Measurements from ENCODE around the gene LINC01488.

The LINC01488 gene

DNA sequence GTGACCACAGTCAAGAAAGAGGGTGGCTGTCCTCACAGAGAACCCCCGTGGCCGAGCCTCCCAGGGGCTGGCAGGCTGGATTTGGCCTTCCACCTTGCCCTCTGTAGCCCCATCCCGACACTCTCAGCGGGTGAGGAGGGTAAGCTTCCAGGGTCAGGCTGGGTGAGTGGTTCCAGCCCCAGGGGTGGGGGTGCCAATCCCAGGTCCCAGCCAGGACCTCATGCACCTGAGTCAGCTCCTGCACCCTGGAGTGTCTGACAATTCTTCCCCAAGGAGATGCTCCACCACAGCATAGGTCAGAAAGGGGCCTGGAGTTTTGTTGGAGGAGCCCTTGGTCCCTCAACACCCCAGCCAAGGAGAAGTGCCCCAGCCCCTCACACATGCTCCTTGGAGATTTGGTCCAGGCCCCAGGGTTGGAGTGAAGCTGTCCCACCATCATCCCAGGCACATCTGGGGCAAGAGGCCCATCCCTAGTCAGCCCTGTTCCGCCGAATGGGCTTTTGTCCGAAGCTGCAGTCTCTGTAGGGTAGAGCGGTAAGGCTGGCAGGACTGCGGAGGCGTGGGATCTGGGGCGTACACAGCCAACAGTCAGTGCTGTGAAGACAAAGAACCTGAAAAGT lies 8.4 kb downstream of the LINC01488 start:
- H3K36me3 ChIP-seq (ENCODE audit: control insufficient read depth, insufficient read depth, low read length) = no peaks in the 10 kb centered on the region
- no peak overlapping the region for H3K4me3 ChIP-seq (ENCODE audit: low read depth, low read length)
- no peaks in the 10 kb centered on the region; the same call in 1 of the 2 replicates for H3K4me1 ChIP-seq (ENCODE audit: control insufficient read depth, insufficient read depth, low read length)
- no peaks in the 10 kb centered on the region for H3K9me3 ChIP-seq (ENCODE audit: control insufficient read depth, insufficient read depth, low read length)
- H3K27ac ChIP-seq (ENCODE audit: low read depth, low read length) = no peak overlapping the region
- H3K9ac ChIP-seq (ENCODE audit: low read depth, low read length) = no peak overlapping the region
- no peaks in the 10 kb centered on the region for H3K27me3 ChIP-seq (ENCODE audit: control insufficient read depth, insufficient read depth, low read length)

DNA sequence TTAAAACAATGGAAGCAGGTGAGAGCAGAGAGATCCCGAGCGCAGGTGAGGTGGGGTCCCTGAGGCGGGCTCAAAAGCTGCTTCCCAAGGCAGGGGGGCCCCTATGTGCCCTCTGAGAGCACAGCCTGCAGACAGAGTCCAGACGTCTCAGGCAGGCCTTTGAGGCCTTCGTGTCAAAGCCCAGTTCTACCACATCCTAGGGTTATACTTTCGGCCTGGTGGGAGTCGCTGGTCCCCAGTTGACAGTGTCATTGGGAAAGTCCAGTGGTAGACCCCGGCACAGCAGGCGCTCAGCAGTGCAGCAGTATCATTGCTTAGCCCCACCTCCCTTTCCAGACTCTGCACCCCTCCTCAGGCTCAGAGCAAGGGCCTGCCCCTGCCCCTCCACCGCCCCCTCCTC lies 9.1 kb downstream of the LINC01488 start:
- Histone ChIP-seq H3K9ac (ENCODE audit: low read depth, low read length) (no peak overlapping the region), H3K4me1 (ENCODE audit: control insufficient read depth, insufficient read depth, low read length) (no peaks in the 10 kb centered on the region), H3K36me3 (ENCODE audit: control insufficient read depth, insufficient read depth, low read length) (no peaks in the 10 kb centered on the region), H3K27ac (ENCODE audit: low read depth, low read length) (no peak overlapping the region), H3K9me3 (ENCODE audit: control insufficient read depth, insufficient read depth, low read length) (no peaks in the 10 kb centered on the region), H3K27me3 (ENCODE audit: control insufficient read depth, insufficient read depth, low read length) (no peaks in the 10 kb centered on the region), H3K4me3 (ENCODE audit: low read depth, low read length) (no peak overlapping the region)

DNA sequence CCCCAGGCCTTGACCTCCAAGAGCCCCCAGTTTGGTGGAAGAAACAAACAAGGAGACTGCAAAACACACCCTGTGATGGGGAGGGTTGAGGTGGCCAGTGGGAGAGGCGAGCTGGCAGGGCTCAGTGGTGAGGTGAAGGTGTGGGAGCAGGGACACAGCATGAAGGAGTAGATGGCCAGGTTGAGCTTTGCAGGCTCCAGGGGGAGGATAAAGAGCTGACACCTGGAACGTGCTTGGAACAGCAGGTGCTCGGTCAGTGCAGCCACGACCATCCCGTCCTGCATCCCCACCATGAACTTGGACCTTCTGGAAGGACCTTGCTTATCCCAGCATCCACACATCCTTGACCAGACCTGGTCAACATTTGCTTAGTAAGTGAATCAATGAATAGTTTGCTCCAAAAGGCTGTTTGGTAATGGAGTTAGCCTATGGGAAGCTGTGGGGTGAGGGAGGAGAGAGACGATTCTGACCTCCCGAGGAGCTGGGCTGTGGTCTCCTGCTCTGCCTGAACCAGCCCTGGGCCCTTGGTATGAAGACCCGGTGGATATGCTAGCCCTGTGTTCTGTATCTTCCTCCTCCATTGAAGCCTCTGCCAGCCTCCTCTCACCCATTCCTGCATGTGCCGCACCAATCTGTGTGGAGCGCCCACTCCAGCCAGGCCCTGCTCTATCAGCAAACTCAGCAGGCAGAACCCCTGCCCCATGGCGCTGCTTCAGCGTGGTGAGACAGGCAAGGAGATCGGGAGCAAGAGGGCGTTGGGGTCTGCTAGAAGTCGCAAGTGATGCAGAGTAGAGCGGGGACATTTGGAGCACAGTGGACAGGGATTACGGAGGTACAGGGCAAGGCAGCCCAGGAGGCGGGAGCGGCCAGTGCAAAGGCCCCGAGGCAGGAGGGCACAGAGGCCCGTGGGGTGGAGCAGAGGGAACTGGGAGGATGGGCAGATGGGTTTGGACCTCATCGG lies 9.9 kb downstream of the LINC01488 start:
- Histone ChIP-seq H3K4me1 (ENCODE audit: control insufficient read depth, insufficient read depth, low read length) (no peaks in the 10 kb centered on the region), H3K9me3 (ENCODE audit: control insufficient read depth, insufficient read depth, low read length) (no peaks in the 10 kb centered on the region), H3K27ac (ENCODE audit: low read depth, low read length) (no peak overlapping the region), H3K9ac (ENCODE audit: low read depth, low read length) (no peak overlapping the region), H3K36me3 (ENCODE audit: control insufficient read depth, insufficient read depth, low read length) (no peaks in the 10 kb centered on the region), H3K27me3 (ENCODE audit: control insufficient read depth, insufficient read depth, low read length) (no peaks in the 10 kb centered on the region), H3K4me3 (ENCODE audit: low read depth, low read length) (no peak overlapping the region)

DNA sequence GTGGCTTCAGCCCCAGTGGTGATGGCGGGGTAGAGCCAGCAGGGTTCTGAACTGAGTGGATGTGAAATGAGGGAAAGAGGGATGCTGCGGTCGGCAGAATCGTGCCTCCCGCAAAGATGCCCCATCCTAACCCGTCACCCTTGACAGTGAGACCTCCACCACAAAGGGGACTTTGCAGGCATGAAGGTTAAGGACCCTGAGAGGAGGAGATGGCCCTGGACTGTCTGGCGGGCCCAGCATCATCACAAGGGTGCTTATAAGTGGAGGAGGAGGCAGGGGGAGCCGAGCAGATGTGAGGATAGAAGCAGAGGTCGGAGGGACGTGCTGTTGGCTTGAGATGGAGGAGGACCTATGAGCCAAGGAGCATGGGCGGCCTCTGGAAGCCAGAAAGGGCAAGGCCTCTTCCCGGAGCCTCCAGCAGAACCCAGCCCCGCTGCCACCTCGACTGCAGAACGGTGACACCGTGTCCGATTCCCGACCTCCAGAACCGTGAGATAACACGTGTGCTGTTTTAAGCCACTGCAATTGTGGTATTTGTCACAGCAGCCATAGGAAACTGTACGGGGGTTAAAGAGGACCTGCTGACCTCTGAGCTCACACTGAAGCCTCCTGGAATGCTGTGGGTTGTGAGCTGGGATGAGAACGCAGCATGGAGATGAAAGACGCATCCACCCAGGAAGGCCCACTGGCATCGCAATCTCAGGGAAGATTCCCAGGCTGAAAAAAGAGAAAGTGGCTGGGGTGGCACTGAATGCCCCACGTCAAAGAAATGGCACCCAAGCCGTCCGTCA lies 10.9 kb downstream of the LINC01488 start:
- no peaks in the 10 kb centered on the region for H3K9me3 ChIP-seq (ENCODE audit: control insufficient read depth, insufficient read depth, low read length)
- H3K27me3 ChIP-seq (ENCODE audit: control insufficient read depth, insufficient read depth, low read length) = no peaks in the 10 kb centered on the region
- H3K36me3 ChIP-seq (ENCODE audit: control insufficient read depth, insufficient read depth, low read length) = no peaks in the 10 kb centered on the region
- H3K4me3 ChIP-seq (ENCODE audit: low read depth, low read length) = no peak overlapping the region
- no peaks in the 10 kb centered on the region for H3K4me1 ChIP-seq (ENCODE audit: control insufficient read depth, insufficient read depth, low read length)
- no peak overlapping the region for H3K9ac ChIP-seq (ENCODE audit: low read depth, low read length)
- no peak overlapping the region for H3K27ac ChIP-seq (ENCODE audit: low read depth, low read length)

DNA sequence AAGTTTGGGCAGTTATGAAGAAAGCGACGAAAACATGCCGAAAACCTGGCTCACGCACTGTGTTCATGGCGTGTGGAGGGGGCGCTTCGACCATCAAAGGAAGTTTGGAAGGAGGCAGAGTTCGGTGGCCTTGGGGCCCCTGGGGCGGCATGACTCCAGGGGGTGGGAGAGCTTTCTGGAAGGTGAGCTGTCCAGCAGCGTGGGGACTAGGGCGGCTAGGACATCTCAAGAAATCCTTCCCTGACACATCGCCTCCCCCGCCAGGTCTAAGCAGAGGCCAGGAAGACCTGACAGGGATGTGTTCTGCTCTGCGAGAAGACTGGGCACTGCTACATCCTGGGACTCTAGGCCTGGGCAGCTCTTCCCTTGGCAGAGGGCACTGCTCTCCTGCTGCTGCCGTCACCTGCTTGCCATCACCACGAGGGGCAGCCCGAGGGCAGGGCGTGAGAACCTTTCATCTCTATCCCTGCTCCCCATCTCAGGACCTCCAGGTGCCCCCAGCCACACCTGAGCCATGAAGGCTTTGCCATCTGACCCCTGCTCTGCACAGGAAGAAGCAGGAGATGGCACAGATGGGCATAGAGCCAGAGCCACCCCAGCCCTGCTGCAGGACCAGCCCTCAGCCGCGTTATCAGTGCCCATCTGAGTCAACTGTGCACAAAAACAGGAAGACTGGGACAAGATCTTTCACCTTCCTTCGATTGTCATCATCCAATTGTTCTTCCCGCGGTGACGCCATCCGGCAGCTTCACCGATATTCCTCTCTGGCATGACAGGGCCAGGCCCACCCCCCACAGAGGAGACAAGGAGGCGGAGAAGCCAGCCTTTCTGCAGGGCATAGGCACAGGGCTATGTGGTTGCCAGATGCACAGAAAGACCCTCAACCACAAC lies 12.7 kb downstream of the LINC01488 start:
- H3K9ac ChIP-seq (ENCODE audit: low read depth, low read length) = no peak overlapping the region
- no peaks in the 10 kb centered on the region for H3K36me3 ChIP-seq (ENCODE audit: control insufficient read depth, insufficient read depth, low read length)
- H3K27ac ChIP-seq (ENCODE audit: low read depth, low read length) = no peak overlapping the region
- H3K4me3 ChIP-seq (ENCODE audit: low read depth, low read length) = no peak overlapping the region
- H3K4me1 ChIP-seq (ENCODE audit: control insufficient read depth, insufficient read depth, low read length) = no peaks in the 10 kb centered on the region
- H3K9me3 ChIP-seq (ENCODE audit: control insufficient read depth, insufficient read depth, low read length) = no peaks in the 10 kb centered on the region
- H3K27me3 ChIP-seq (ENCODE audit: control insufficient read depth, insufficient read depth, low read length) = no peaks in the 10 kb centered on the region

DNA sequence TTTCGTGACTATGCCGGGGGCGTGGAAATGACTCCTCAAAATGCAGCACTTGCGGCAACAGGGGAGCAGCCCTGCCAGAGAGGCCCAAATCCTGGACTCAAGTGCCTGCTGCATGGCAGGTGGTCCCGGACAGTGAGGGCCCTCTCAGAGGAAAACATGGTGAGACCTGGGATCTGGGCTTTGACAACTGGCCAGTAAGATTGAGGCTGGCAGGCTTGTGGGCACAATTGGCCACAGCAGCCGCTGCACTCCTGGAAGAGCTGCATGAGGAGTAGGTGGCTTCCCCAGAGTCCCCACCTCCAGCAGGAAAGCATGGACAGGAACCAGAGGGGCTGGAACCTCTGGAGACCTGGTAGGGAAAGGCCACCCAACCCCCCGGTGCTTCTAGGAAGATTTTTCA lies 13.4 kb downstream of the LINC01488 start:
- Histone ChIP-seq H3K4me3 (ENCODE audit: low read depth, low read length) (no peak overlapping the region), H3K4me1 (ENCODE audit: control insufficient read depth, insufficient read depth, low read length) (no peaks in the 10 kb centered on the region), H3K9me3 (ENCODE audit: control insufficient read depth, insufficient read depth, low read length) (no peaks in the 10 kb centered on the region), H3K27ac (ENCODE audit: low read depth, low read length) (no peak overlapping the region), H3K9ac (ENCODE audit: low read depth, low read length) (no peak overlapping the region), H3K36me3 (ENCODE audit: control insufficient read depth, insufficient read depth, low read length) (no peaks in the 10 kb centered on the region), H3K27me3 (ENCODE audit: control insufficient read depth, insufficient read depth, low read length) (no peaks in the 10 kb centered on the region)

DNA sequence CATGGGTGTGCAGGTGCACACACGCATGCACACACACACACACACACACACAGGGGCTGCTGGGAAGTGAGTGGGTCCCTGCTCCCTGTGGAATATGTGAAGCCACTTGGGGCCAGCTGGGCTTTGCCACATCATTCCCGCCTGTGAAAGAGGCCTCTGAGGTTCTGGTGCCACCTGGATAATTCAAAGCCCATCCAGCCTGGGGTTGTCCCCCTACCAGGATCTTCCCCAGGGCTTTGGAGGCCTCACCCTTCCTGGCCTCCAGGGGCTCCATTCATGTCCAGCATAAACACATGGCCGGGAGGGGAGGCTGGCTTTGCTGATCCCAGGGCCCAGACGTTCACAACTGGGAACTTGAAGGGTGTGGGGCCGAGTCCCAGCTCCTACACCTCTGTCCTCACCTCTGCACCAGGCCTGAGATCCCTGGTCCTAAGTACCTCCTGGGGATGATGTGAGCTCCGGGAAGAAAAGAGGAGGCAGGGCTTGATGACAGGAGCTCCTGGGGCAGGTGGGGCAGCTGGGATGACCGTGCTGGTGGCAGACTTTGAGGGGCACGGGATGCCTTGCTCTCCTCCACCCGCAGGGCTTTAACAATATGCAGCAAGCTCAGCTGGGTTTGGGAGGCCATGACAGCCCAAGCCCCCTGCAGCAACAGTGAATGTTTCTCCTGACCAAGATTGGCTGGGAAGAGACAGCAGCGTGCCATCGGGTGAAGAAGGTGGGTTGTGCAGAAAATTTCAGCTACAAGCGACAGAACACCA lies 14.2 kb downstream of the LINC01488 start:
- Histone ChIP-seq H3K9ac (ENCODE audit: low read depth, low read length) (no peak overlapping the region), H3K9me3 (ENCODE audit: control insufficient read depth, insufficient read depth, low read length) (no peaks in the 10 kb centered on the region), H3K36me3 (ENCODE audit: control insufficient read depth, insufficient read depth, low read length) (no peaks in the 10 kb centered on the region), H3K4me3 (ENCODE audit: low read depth, low read length) (no peak overlapping the region), H3K27ac (ENCODE audit: low read depth, low read length) (no peak overlapping the region), H3K4me1 (ENCODE audit: control insufficient read depth, insufficient read depth, low read length) (no peaks in the 10 kb centered on the region), H3K27me3 (ENCODE audit: control insufficient read depth, insufficient read depth, low read length) (no peaks in the 10 kb centered on the region)

DNA sequence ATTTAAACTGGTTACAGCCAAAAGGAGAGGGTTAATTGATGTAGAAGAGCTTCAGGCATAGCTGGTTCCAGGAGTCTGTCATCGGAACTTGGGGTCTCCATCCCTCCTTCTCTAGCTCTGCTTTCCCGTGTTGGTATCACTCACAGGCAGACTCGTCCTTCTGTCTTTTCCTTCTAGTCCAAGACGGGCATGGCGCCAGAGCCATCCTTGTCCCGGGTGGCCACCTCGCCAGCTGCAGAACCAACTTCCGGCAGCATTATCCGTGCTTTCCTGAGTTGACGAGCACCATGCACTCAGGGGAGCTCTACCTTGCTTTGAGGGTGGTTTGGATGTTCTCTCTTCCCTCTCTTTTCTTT lies 14.7 kb downstream of the LINC01488 start:
- no peak overlapping the region for H3K4me3 ChIP-seq (ENCODE audit: low read depth, low read length)
- no peaks in the 10 kb centered on the region for H3K27me3 ChIP-seq (ENCODE audit: control insufficient read depth, insufficient read depth, low read length)
- no peak overlapping the region for H3K27ac ChIP-seq (ENCODE audit: low read depth, low read length)
- H3K4me1 ChIP-seq (ENCODE audit: control insufficient read depth, insufficient read depth, low read length) = no peaks in the 10 kb centered on the region
- no peak overlapping the region for H3K9ac ChIP-seq (ENCODE audit: low read depth, low read length)
- no peaks in the 10 kb centered on the region for H3K36me3 ChIP-seq (ENCODE audit: control insufficient read depth, insufficient read depth, low read length)
- H3K9me3 ChIP-seq (ENCODE audit: control insufficient read depth, insufficient read depth, low read length) = no peaks in the 10 kb centered on the region

DNA sequence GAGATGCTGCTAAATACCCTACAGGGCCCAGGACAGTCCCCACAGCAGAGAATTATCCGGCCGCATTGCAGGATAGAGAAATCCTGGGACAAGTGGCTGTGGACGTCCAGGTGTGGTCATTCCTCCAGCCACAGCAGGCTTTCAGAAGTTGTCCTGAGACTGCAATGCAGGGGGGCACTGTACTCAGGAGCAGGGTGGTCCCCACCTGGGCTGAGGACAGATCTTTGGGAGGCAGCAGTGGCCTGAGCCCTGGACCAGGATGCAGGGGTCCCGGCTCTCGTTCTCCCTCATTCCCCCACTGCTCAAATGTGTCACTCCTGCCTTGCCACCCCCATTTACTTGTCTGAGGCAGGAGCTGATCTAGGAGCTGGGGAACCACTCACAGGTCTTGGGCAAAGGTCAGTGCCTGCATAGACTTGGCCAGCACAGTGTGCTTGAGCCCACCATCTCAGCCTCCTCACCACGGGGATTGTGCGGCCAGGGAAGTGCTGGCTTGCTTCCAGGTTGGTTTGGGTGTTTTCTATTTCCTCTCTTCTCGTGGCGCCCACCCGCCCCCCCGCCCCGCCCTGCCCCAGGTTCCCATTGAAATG lies 15.3 kb downstream of the LINC01488 start:
- Histone ChIP-seq H3K27me3 (ENCODE audit: control insufficient read depth, insufficient read depth, low read length) (no peaks in the 10 kb centered on the region), H3K4me1 (ENCODE audit: control insufficient read depth, insufficient read depth, low read length) (no peaks in the 10 kb centered on the region), H3K27ac (ENCODE audit: low read depth, low read length) (no peak overlapping the region), H3K9ac (ENCODE audit: low read depth, low read length) (no peak overlapping the region), H3K4me3 (ENCODE audit: low read depth, low read length) (no peak overlapping the region), H3K9me3 (ENCODE audit: control insufficient read depth, insufficient read depth, low read length) (no peaks in the 10 kb centered on the region), H3K36me3 (ENCODE audit: control insufficient read depth, insufficient read depth, low read length) (no peaks in the 10 kb centered on the region)

All from HUES48 (cell line).